Ecto neural progenitor cell (in vitro differentiated cells): Measurements from ENCODE around the gene SLC15A2.

Experiments used
- DNase-seq: peaks from one replicate; pipeline ENCODE4 v3.0.0-alpha.2; 2018; ENCODE audit warnings: low spot score

The SLC15A2 gene

GRCh38 chr3:121980450-121980796, 86.2 kb downstream of the SLC15A2 start:
- DNase-seq, result no peak

- no peak for DNase-seq
Observed at GRCh38 chr3:121981473-121981872, 87.3 kb downstream of the SLC15A2 start.

DNA sequence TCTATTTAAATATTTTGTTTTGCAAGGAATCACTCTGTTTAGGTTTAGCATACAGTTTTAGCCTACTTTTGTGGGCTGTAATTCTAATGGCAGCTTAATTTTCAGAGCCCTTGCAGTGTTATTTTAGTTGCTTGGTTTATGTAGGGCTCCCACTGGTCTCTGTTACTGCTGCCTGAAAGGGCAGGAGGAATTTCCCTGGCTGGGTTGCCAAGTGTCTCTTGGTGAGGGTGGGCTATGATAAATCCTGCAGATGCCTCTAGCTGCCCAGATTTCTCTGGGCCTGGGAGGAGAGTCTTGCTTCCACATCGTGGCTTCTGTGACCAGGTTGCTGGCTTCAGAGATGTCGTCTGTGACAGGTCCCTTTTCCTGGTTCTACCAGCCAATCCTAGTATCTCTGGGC, 91.6 kb downstream of the SLC15A2 start:
- no peak for DNase-seq

DNA sequence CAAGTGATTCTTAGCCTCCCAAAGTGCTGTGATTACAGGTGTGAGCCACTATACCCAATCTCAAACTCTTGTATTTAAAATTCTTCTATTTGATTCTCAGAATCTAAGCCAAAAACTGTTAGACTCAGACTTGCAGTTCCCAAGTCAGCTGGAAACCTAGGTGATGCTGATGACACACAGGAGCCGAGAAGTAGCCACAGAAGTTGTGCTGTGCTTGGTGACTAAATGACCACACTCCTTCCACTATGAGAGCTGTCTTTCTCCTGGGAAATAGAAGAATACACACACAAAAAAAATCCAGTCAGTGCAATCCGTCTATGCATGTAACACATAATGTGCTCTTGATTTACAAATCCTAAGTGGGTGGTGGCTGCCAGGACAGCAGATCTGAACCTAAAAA, 93.9 kb downstream of the SLC15A2 start:
- DNase-seq, result no peak

GRCh38 chr3:121989943-121990342, 95.7 kb downstream of the SLC15A2 start:
- no peak for DNase-seq

GRCh38 chr3:121992601-121993560, 98.7 kb downstream of the SLC15A2 start:
- DNase-seq, result no peak
